ENCODE data around the gene TIMD4.

DNA sequence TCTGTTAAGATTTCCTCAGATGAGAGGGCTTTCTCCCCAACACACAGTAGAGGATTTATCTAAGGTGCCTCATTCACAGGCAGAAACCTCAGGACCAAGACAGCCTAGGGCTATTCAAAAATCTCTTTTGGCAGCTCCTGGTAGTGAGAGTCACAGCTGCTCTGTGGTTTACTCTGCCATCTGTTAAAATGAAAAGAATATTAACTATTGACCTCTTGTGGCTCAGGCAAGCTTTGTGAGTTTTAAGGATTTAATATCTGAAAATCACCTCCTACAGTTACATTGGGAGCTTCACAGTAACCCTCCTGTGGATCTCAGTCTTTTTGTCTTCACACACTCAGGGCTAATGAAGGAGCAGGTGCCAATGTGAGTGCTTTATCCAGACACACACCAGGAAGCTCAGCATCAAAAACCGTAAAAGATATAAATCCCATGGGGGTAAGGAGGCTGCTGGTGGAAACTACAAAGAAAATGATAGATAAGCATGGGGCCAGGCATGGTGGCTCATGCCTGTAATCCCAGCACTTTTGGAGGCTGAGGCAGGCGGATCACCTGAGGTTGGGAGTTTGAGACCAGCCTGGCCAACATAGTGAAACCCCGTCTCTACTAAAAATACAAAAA is 83.3 kb downstream of the TIMD4 start:
- TF ChIP-seq OSR1 (CRISPR knock-in tag; IDR thresholded peaks at IDR 0.05) (no peak), TOX (CRISPR knock-in tag; IDR thresholded peaks at IDR 0.05; ENCODE audit: borderline replicate concordance) (no peak), RARB (CRISPR knock-in tag; IDR thresholded peaks at IDR 0.05) (no peak), ZNF70 (CRISPR knock-in tag; IDR thresholded peaks at IDR 0.05) (no peak), SNAI2 (CRISPR knock-in tag; IDR thresholded peaks at IDR 0.05) (no peak), POU6F1 (CRISPR knock-in tag; IDR thresholded peaks at IDR 0.05; ENCODE audit: borderline replicate concordance, low read depth) (no peak)
- TF ChIP-seq, protein P1, sequence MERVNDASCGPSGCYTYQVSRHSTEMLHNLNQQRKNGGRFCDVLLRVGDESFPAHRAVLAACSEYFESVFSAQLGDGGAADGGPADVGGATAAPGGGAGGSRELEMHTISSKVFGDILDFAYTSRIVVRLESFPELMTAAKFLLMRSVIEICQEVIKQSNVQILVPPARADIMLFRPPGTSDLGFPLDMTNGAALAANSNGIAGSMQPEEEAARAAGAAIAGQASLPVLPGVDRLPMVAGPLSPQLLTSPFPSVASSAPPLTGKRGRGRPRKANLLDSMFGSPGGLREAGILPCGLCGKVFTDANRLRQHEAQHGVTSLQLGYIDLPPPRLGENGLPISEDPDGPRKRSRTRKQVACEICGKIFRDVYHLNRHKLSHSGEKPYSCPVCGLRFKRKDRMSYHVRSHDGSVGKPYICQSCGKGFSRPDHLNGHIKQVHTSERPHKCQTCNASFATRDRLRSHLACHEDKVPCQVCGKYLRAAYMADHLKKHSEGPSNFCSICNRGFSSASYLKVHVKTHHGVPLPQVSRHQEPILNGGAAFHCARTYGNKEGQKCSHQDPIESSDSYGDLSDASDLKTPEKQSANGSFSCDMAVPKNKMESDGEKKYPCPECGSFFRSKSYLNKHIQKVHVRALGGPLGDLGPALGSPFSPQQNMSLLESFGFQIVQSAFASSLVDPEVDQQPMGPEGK (CRISPR knock-in tag; IDR thresholded peaks at IDR 0.05; ENCODE audit: borderline replicate concordance) = no peak
